T-helper 1 cell (primary cell): ENCODE data around the gene ADAMTSL3.

Experiments
- DNase-seq, 5 donors: peaks; one replicate each; pipeline ENCODE4 v3.0.0-alpha.2; 2012 to 2020

The ADAMTSL3 gene

GRCh38 chr15:83655237-83655616, 1.3 kb downstream of the ADAMTSL3 start:
- no peak for DNase-seq

DNA sequence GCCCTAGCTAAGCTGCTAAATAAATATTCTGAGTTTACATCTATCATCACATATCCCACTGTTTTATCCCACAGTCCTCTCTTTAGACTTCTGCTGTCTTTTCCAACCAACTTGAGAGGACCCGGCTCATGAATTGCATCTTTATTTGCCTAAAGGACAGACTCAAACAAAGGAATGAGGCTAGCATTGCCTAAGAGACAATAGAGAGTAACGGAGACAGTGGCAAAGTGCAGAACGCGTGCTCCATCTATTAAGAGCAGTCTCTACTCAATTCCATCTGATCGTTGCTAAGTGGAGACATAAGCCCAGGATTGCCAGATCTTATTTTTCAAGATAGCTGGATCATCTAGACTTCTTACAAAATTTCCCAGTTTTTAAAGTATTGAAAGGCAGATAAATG, 2.3 kb downstream of the ADAMTSL3 start:
- no peak for DNase-seq

DNA sequence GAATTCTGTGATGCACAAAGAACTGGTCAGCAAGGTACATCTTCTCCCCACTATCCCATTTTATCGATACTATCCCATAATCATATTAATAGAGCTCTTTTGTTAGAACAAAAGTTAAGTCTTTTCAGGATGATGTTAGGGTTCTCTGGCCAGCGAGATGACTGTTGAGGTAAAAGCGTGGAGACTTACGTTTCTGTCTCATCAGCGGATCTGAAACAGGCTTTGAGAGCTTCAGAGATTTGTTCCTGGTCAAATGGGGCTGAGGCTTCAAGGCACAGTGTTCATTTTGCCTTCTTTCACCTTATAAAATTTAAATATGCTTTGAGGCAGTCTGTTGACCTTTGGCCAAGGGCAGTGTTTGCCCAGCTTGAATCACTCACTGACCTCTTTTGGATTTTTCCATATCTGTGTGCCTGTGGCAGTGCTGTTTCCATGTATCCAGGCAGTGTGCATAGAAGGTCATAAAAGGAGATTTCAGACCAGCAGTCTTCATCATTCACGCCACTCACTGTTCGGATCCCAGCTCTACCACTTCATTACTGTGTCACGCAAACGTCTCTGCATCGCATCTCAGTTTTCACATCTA, 3.1 kb downstream of the ADAMTSL3 start:
- DNase-seq = no peak

GRCh38 chr15:83657549-83657948, 3.6 kb downstream of the ADAMTSL3 start:
- DNase-seq = no peak

DNA sequence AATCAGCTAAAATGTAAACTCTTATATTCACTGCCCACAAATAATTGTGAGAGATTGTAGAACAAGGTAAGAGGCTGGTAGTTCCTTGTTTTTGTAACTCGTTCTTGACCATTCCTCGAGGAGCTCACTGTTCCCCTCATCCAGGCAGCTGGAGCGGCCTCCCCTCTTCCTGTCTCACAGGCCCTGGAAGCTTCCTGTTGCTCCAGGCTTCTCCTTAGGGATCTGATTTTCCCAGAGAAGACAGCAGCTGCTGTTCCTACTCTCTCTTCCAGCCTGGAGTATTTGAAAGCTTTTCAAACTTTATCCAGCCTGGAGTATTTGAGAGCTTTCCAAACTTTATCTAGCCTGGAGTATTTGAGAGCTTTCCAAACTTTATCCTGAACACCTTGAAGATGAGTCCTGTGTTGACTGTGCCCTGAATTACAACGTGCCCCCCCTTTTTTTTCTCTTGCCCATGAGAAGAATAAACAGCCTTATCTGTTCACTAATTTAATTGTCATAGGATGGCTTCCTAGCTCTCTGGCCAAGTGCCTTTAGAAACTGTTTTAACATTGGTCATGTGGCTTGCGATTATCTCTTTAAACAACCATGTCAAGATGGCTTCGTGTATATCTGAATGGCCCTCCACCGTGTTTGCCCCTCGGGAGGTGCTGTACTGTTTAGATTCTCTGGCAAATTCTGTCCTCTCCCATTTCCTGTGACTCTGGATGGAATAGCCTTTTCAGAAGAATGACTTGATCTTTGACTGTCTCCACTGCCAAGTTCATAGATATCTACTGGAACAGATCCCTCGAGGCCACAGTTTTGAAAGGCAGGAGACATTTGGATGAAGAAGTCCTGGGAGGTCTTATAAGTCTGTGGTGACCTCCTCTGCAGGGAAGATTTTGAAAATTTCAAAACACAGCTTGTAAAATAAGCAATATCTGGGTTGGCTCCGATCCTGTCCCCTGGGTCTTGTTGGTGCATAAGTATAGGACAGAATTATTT, 4.8 kb downstream of the ADAMTSL3 start:
- DNase-seq = no peak

GRCh38 chr15:83659417-83659812, 5.5 kb downstream of the ADAMTSL3 start:
- DNase-seq = no peak

GRCh38 chr15:83665480-83665879, 11.6 kb downstream of the ADAMTSL3 start:
- DNase-seq = no peak

GRCh38 chr15:83670672-83671229, 16.8 kb downstream of the ADAMTSL3 start:
- DNase-seq = no peak

GRCh38 chr15:83671603-83672002, 17.7 kb downstream of the ADAMTSL3 start:
- no peak for DNase-seq

DNA sequence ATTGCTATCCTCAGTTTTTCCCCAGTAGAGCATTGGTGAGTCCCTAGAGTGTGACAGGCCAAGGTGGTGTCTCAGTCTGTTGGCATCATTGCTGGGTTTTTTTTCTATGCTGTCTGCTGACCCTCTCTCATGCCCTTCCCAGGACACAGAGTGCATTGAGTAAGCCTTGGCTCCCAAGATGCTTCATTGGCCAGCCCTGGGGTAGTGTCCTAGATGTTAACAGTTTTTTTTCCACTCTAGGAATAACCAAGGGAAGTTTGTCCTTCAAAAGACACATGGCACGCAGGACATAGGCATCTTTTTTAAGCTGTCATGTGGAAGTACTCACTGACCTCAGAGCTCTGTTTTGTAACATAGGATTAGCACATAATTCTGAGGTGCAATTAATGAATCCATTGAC, 19.5 kb downstream of the ADAMTSL3 start:
- DNase-seq = no peak

DNA sequence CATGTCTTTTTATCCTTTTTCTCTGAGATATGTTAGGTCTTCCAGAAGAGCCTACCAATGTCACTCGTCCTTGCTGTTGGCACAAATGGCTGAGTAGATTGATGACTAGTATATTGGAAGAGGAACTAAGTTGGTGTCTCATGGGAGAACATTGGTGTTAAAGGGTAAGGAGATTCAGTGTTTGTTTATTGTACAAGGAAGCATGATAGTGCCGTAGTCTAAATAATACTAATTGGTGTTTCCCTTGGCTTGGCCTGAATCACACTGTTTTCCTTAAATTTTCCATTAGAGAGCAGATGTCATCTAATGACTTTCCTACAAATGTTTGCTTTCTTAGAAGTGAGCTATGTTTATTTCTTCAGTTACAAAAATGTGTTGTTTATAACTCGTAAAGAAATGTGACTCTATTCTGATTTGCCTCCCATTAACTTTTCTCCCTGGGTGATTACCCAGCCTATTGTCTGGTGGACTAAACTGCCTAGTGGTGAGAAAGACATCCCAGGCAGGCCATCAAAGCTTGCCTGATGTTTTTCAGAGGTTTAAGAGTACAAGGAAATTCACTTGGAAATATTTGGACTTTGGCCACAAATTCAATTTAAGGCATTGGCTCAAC, 28.7 kb downstream of the ADAMTSL3 start:
- DNase-seq = no peak

- no peak for DNase-seq
These were observed 32.0 kb downstream of the ADAMTSL3 start for GRCh38 chr15:83685916-83686332.

DNA sequence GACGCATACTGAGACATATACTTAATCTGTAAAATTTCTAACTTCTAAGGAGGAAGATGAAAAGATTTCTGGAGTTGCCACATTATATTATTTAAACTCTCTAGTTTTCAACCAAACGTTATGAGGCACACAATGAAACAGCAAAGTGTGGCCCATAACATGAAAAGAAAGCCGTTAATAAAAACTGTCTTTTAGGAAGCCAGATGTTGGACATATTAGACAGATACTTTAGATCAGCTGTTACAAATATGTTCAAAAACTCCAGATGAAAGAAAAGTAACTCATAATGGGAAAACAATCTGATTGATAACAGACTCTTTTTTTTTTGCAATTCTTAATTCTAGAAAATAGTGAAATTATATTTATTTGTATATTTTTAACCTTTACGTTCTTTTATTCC, 34.3 kb downstream of the ADAMTSL3 start:
- DNase-seq = no peak

GRCh38 chr15:83690676-83691075, 36.8 kb downstream of the ADAMTSL3 start:
- DNase-seq = no peak

- no peak for DNase-seq
These were observed 39.0 kb downstream of the ADAMTSL3 start for GRCh38 chr15:83692746-83693581.

DNA sequence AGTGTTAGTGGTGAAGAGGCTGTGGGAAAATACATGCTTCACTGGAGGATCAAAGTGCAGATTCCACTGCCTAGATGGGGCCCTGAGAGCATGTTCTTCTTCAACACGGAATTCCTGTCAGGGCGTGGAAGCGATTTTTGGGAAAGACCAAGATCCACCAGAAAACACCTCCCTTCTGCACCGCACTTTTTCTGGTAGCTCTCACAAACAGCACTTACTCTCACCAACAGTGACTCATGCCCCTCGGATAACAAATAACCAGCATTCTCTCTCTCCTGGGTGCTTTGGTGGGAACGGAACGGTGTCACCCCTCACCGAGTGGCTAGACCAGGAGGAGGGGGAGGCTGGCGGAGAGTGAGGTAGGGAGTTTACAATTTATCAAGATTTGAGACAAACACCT, 40.1 kb downstream of the ADAMTSL3 start:
- DNase-seq = no peak

GRCh38 chr15:83694536-83694935, 40.6 kb downstream of the ADAMTSL3 start:
- DNase-seq = no peak

DNA sequence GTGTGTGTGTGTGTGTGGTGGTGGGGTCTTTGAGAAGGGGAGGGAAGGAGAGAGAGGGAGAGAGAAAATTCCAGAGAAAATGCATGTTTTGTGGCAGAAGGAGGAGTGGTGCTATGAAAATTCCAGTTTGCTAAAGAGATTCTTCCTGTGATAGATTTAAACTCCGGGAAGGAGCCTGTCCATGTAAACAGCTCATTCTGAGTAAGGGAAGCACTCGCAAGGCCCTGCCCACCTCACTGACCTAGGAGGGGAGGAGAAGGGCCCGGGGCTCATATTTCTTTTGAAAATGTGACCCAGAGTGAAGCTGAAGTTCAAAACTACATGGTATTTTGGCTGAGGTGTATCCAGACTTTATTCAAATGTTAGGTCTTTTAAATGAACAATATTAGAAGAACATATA, 41.3 kb downstream of the ADAMTSL3 start:
- DNase-seq = no peak

DNA sequence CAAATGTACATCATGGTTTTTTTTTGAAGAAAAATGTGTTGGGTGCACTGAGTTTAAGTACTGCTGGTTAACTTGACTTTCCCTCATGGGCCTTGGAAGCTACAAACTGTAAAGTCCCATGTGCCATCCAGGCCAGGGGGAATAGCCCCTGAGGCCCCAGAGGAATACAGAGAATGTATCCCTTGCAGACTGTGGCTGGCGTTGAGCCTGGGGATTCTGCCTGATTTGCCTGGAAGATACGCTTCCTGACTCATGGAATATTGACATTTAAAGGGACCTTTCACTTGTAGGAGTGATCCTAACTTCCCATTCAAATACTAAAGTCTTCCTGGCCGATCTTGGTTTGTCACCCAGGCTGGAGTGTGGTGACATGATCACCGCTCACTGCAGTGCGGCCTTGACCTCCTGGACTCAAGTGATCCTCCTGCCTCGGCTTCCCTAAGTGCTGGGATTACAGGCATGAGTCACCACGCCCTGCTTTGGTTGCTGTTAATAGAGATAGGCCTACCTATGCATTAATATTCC, 42.0 kb downstream of the ADAMTSL3 start:
- DNase-seq = no peak

DNA sequence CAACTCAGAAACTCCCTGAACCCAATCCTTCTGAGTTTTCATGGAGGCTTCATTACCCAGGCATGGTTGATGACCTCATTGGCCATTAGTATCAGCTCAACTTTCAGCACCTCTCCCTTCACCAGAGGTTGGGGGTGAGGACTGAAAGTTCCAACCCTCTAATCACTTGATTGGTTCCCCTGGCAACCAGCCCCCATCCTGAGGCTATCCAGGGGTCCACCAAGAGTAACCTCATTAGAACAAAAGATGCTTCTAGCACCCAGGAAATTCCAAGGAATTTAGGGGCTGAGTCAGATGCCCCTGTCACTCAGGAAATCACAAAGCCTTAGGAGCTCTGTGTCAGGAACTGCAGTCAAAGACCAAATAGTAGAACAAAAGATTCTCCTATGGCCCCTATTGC, 43.8 kb downstream of the ADAMTSL3 start:
- no peak for DNase-seq

DNA sequence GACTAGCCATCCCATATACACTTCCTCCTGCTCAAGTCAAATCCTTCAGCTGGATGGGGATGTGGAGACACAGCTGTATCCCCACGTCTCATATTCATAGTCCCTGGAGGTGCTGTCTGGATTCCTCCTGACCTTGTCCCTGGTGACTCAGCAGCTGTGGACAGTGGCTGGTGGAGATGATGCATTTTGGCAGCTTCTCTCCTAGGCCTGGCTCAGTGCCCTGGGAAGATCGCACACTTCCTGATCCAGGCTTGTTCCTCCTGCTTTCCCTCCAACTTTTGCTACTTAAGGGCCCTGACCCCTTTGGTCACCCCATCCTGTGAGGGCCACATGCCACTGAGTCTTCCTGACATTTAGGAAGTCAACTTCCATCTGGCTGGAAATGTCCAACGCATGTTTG, 44.4 kb downstream of the ADAMTSL3 start:
- DNase-seq = no peak

DNA sequence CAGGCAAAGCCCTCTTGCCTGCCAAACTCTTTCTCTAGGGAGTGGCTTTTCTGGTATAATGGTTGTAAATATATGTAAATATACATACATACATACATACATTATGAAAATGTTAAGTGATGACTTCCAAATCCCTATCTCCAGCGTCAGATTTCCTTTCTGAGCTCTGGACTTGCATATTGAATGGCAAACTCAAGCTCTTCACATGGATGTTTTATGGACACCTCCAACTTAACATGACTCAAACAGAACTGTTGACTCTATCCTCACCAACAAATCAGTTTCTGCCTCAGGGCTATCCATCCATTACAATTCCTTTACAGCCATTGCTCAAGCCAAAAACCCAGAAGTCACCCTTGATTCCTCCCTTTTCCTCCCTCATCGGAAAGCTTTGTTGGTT, 45.1 kb downstream of the ADAMTSL3 start:
- DNase-seq = no peak
